Left kidney (tissue), 2 donors: ENCODE data around the gene HDLBP. TPM values are rescaled to one million over a fixed set of nuclear protein-coding genes. Genes with fewer than 3 reads are reported as not detected.
"Not testable (repeated sequence)": the region's sequence is repeated elsewhere in the genome, so short reads cannot be mapped to it uniquely, and the experiment has no call there.

ENCODE experiments used
- DNase-seq: peaks from one replicate; pipeline ENCODE4 v3.0.0-alpha.2; 2013
- polyA plus RNA-seq: library from polyadenylated mRNA; unstranded; fragments of 120-200 nt; gene quantifications from one replicate; pipeline ENCODE4 v1.2.1, GENCODE V29; 2013; ENCODE audit not compliant: insufficient read length

The HDLBP gene
- polyA plus RNA-seq, 1 donor = 375 TPM

DNA sequence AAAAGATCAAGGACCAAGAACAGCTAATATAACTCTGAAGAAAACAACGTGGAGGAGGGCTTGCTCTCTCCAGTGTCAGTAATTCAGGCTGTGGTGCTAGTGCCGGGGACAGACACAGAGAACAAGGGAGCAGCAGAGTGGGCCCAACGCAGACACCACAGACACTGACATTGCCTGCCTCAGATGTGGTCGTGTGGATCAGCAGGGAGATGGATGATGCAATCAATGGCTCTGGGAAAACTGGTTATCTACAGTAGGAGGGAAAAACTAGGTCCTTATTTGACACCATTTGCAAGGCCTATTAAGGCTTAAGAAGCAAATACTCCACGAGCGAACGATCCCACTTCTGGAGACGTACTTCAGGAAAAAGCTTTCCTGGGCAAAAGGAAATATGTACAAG is 36.1 kb downstream of the HDLBP start:
- no peak for DNase-seq

DNA sequence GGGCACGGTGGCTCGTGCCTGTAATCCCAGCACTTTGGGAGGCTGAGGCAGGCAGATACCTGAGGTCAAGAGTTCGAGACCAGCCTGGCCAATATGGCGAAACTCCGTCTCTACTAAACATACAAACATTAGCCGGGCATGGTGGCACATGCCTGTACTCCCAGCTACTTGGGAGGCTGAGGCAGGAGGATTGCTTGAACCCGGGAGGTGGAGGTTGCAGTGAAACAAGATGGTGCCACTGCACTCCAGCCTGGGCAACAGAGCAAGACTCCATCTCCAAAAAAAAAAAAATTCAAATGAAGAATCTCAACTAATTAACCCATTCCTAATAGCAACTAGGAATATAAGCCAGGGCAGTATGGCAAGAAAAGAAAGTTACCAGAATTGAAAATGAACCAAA is 37.2 kb downstream of the HDLBP start:
- DNase-seq = not testable (repeated sequence)

DNA sequence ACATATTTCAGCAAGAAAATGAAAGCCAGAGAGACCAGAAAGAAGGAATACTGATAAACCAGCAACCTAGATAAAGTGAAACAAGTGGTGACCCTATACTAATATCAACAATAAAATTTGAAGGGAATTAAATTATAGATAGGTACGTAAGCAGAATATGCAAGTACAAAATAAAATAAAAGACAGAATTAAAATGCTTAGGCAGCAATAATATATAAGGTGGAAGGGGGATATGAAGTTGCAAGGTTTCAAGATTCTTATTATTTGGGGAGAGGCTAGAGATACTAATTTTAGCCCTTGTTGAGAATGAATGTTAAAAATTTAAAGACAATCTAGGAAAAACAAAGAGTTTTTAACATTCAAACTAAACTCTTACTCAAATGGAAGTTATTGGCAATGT is 39.6 kb downstream of the HDLBP start:
- no peak for DNase-seq

DNA sequence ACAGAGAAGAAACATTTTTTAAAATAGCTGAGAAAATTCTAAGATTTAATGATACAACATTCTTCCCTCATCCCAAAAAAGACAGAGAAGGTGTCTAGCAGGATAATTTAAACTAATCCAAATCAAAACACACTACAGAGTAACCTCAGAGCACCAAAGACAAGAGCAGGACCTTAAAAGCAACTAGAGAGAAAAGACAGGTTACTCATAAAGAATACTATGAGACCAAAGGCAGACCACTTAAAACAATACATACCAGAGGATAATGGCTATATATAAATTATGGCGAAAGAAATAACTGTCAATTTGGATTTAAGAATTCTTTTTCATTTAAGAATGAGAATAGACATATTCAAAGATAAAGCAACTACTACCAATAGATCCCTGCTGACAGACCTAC is 40.0 kb downstream of the HDLBP start:
- no peak for DNase-seq

DNA sequence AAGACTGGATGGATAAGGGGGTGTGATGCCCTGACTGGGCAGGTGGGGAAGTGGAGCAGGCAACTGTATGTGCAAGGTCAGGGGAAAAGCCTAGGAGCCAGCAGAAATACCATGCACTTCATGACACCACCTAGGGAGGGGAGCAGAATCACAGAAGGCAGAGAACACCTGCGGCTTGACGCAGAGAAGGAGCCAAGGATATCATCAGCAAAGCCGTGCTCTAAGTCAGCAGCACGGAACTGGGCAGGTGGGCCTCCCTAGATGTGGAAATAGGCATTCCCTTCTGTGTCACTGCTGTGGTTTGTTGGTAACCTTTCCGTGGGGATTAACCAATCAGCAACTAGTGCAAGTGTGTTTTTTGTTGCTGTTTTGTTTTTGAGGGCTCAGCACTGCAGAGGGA is 41.3 kb downstream of the HDLBP start:
- no peak for DNase-seq

DNA sequence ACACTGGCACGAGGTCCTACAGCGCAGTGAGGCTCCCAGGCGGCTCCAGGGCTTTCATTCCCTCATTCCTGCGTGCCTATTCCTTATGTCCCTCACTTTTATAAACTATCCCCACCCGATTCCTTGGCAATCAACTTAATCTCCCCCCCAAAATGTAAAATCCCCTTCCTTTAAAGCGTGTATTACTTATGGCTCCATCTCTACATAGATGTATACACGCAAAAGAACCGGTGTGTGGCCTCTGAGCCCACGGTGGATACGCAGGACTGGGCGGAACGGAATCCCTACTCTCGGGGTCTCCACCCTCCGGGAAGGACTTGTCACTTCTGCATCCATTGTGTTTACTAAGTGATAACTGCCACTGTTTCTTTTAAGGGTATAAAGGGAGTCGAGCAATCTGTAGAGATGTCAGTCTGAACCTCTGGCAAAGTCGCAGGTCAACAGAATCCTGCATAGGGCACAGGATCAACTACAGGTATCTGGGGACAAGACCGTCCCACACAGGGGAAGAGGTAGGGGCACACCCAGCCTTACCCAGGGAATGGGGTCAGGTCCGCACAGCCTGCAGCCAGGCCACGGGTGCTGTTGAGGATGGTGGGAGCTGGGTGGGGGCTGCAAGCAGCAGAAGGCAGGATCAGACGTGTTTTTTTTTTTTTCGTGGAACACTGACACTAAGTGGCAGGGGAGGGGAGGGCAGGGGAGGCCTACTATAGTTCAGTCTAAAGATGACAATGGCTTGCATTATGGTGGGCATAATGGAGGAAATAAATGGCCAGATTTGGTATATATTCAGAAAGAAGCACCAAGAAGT is 42.1 kb downstream of the HDLBP start:
- no peak for DNase-seq

DNA sequence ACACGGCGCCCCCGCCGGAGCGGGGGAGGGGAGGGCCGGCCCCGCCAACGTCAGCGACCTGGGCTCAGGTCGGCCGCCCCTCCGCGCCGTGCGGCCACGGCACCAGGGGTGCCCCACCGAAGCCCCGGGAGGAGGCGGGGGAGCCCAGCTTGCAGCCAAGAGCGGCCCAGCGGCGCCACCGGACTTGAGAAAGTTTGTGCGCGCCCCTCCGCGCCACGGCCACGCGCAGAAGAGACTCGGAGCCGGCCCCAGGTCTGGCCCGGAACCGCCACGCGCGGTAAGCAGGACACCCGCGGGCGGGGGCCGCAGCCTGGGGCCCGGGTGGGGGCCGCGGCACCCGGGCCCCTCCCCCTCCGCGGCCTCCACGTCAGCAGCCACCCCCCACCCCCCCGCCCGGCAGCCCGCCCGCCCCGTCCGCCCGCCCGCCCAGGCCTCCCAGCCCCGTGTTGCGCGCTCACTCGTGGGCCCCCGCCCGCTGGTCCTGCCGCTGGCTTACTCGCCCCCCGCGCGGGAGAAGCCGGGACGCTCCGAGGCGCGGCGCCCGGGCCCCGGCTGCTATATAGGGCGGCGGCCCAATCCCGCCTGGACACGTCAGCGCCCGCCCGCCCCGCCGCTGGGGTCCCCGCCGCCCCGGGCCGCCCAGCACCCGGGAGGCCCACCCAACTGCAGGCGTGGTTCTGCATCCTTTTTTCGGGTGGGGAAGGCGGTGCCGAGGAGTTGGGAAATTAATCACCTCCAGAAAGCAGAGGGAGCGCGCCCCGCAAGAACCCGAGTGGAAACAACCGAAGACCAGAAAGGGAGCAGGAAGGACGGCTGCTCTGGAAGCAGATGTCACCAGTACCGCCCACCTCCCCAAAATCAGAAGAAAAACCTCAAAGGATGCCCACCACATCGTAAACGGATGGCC is 42.9 kb downstream of the HDLBP start:
- peak; percentile 61 for DNase-seq

DNA sequence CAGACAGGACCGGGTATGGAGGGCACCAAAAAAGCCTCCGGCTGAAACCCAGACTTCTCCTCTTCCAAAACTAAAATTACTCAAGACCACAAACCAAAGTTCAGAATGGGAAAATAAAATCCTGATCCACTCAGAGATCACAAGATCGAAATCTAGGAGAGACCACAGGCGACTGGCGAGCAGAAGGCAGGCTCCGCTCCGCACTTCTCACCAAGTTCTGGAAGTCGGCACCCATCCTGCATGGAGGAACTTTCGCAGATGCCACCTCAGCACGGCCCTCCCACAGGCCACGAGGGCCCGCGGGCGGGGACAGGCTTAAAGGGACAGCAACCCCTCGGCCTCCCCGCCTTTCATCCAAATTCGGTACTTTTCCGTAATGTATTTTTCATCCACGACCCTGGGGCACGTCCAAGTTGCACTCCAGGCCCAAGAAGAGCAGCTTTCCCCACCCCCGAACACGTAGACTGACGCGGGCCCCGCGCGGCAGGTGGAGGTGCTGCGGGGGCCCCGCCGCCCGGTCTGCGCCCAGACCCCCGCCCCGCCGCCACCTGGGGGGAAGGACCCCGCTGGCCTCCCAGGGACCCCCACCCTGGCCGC is 43.7 kb downstream of the HDLBP start:
- peak; percentile 53 for DNase-seq

DNA sequence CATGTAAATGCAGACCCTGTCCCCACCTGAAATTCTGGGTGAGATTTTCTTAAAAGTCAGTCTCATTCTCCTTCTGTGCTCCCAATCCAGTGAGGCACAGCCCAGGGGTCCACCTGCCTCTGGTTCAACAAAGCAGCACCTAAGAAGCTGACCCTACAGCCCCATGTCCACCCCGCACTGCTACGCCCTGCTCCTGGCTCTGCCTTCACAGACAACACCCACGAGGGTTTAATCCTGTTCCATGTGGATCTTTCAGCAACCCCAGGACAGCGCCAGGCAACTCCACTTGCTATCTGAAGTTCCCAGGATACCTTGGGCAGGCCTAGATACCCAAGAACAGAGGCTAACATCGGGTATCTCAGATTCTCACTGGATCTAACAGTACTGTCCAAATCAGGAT is 44.9 kb downstream of the HDLBP start:
- no peak for DNase-seq

DNA sequence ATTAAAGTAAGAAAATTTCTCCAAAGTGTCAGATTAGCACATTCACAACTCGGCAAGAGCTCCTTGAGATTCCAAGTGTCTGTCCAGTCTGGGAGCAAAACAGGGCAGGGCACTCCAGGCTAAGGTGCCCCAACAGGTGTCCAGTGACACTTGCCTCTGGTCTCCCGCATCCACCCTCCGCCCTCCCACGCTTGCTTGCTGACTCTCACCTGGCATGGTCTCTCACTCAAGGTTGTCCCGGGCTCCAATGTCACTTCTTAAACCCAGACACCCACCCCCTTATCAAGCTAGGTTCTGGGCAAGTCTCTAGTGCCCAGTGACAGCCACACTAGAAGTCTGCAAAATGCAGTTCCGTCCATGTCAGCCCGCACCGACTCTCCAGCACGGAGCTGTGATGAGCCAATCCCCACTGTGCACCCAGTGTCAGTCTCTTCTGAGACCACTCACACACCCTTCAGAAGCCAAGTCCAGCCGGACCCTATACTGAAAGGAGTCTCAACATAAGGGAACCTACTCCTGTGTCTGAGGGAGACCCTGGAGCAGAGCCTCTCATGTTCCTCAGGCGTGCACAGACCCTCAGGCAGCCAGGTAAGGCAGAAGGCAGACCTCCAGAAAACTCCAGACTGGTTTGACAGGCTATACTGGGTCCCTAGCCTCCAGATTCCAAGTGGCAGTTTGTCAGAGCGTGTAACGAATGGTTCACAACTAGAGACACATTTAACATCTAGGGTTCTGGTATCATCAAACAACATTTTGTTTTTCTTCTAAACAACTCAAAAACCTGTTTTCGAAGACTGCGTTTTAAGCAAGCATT is 45.6 kb downstream of the HDLBP start:
- no peak for DNase-seq

DNA sequence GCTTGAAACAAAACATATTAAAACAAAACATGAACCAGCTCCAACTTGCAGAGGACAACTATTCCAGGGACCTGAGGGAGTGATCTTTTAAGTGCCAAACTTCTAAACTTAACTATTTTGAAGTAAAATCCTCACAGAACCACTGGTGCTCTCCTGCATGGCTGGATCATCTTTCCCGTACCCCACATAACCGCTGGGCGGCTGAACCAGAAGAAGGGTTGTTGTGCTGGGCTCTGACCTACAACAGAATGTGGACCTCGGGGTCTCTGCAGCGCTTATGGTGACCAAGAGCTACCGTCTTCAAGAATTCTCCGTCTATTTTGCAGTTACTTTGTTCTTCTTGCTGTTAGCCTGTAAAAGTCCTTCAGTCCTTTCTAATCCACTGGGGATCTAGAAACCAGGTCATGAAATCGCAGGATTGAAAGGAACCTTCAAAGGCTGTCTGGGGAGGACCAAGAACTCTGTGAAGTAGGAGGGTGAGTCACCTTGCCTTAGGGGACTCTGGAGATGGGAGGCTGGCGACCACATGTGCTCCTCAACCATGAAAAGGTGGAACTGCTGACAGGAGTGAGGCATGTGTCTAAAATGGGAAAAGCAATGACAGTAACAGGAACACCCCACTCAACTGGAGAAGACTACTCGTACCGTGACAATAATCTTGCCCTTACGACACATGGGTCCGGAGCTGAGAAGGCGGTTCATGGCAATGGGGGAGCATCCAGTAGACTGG is 46.6 kb downstream of the HDLBP start:
- DNase-seq = no peak

DNA sequence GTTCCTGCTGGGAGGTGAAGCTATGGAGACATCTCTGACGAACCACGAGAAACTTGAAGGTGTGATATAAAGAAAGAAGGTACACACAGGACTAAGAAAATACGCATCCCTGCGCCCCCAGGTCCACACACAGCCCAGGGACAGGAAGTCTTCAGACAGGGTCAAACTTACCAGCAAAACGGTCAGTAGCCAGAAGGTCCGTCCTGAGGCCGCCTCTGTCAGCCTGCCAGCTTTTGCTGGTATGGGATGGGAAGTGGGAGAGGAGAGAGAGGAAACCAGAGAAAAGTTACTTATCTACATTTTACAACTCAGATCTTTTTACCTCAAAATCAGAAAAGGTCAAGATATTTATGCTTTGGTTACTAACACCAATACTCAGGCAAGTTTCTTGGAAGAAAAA is 47.2 kb downstream of the HDLBP start:
- no peak for DNase-seq

DNA sequence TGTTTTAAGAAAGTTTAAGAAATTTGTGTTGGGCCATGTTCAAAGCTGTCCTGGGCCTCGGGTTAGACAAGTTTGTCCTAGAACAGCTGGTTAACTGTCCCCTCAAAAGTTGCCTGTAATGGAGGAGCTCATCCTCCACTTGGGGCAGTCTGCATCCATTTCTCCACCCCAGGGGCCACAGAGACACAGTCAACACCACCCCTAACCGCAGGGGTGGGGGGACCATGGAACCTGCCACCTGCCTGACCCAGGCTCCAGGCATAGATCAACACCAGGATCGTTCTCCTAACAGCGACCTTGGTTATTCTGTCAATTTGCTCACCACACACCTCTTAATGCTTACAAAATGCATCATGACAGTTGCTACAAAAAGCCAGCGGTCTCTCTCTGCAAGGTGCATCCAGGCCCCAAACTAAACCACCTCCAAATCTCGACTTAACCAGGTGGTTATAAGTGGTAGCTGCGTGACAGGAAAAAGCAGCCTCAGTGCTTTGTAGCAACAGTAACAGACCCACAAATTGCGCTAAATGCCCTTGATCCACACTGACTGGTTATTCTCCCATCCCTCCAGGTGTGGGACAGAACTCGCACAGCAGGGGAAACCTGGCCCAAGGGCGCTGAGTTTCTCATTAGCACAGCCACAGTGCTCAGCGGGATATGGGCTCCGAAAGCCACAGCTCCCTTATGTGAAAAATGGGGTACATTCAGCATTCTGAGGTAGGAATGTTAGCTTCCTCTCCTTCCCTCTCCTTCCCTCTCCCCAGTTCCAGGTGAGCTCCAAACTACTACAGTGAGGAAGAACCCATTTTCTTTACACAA is 48.0 kb downstream of the HDLBP start:
- no peak for DNase-seq

DNA sequence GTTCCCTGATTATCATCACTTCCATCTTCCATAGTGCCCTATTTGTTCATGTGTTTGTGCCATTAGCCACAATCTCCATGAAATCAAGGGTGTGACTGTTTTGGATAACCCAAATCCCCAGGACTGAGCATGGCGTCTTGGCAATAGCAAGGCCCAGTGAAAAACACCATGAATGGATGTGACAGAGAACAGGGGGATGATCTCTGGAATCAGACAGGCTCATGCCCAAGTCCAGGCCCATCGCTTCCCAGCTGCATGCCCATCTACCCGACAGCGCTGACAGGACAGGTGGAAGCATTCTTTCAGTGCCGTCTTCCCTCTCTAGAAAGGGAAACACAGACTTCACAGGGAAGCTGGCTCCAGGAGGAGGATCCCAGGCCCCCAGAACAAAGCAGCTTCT is 50.0 kb downstream of the HDLBP start:
- DNase-seq = no peak

DNA sequence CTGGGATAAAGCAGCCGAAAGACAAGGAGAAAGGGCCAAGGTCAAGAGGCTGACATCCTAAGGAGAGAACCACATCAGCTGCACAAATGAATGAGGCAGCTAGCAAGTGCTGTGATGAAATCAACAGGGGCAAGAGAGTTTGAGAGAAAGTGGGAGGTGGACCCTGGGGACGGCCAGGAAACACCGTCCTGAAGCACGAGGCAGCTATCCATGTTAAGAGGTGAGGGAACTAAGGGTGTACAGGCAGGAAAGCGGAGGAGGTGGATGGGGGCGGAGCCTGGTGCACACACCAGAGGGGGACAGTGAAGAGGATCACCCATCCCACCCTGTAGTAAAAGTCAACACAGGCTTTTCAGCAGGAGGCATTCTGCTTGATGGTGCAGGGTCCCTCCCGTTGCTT is 52.4 kb downstream of the HDLBP start:
- DNase-seq = no peak

DNA sequence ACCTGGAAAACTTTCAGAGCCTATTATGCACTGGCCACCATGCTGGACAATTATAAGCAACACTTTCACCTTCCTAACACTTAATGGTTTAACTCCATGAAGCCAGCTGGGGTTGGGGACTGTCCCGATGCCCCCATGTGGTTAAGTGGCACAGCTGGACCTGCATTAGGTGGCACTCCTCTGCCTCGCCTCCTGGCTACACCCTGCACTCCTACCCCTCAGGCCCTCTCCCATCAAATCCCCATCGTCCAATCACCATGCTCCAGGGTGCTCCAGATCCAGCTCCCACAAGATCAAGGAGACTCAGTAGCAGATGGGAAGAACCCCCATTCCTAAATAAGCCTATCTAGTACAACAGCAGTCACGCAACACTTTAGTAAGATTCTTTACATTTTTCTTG is 53.8 kb downstream of the HDLBP start:
- no peak for DNase-seq

DNA sequence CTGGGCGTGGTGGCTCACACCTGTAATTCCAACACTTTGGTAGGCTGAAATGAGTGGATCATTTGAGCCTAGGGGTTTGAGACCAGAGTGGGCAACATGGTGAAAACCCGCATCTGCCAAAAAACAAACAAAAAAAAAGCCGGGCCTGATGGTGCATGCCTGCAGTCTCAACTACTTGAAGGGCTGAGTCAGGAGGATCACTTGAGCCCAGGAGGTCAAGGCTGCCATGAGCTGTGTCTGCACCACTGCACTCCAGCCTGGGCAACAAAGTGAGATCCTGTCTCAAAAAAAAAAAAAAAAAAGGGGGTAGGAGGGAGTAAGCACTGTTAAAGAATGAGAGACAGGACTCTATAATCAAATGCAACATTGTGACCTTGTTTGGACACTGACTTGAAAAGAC is 54.6 kb downstream of the HDLBP start:
- DNase-seq = no peak

DNA sequence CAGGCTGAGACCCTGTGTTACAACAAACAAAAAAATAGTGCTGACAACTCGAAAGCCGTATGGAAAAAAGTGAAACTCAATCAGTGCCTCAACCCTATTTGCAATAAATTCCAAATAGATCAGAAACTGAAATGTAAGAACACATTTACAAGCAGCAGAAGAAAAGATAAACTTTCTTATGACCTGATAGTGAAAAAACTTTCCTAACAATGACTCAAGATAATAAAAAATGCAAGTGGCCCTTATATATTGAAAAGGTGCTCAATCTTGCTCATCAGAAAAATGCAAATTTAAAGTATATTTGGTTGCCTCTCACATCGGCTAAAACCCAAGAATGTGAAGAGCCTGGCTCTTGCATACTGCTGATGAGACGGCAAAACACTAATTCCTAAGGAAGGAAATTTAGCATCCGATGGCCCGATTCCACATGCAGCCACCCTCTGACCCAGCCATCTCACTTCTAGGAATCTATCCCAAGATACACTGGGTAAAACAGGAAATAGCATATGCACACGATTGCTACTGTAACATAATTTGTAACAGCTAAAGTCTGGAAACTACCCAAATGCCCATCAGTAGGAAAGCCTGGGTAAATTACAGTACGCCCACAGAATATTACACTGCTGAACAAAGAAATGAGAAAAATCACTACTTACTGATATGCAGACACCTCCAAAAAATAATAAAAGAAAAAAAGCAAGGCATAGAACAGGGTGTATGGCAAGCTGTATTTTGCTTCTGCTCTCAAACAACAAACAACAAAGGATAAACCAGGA is 56.8 kb downstream of the HDLBP start:
- no peak for DNase-seq

DNA sequence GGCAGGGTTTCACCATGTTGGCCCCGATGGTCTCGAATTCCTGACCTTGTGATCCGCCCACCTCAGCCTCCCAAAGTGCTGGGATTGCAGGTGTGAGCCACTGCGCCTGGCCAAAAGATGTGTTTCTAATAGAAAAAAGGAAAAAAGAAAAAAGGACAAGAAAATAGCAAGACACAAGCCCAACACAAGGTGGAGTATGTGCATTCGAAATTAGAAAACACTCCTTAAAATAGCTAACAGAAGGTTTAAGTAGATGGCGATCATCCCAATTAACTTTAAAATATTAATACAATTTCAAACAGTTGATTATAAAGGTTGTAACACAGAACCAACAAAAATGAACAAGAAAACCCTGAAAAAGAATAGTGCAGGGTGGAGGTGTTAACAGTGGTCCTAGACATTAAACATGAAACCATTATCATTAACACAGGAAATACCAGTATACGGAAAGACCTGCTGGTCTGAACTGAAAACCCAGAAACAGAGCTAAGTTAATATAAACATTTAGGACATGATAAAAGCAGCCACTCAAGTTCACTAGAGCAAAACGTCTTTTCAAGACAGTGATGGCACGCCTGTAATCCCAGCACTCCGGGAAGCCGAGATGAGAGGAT is 57.9 kb downstream of the HDLBP start:
- DNase-seq = no peak
